Parathyroid adenoma (tissue), 2 donors: ENCODE results near the gene CDC26.

Experiments used
- H2AFZ ChIP-seq: fragments of 300-600 bp; sonication (generic); one replicate; pipeline ENCODE4 v1.7.0; 2017; ENCODE audit warnings: antibody characterized with exemption, mild to moderate bottlenecking
- H3K27ac ChIP-seq: fragments of 300-600 bp; sonication (generic); one replicate; pipeline ENCODE4 v1.7.0; 2017
- H3K27me3 ChIP-seq: fragments of 300-600 bp; sonication (generic); one replicate; pipeline ENCODE4 v1.7.0; 2017; ENCODE audit warnings: low read length; ENCODE audit not compliant: control insufficient read depth, insufficient read depth
- H3K36me3 ChIP-seq: fragments of 300-600 bp; sonication (generic); one replicate; pipeline ENCODE4 v1.7.0; 2017; ENCODE audit warnings: low read length; ENCODE audit not compliant: control insufficient read depth, insufficient read depth
- H3K4me1 ChIP-seq: fragments of 300-600 bp; sonication (generic); one replicate; pipeline ENCODE4 v1.7.0; 2017; ENCODE audit warnings: control low read depth
- H3K4me2 ChIP-seq: fragments of 300-600 bp; sonication (generic); one replicate; pipeline ENCODE4 v1.7.0; 2017; ENCODE audit warnings: low read length
- H3K4me3 ChIP-seq: fragments of 300-600 bp; sonication (generic); one replicate; pipeline ENCODE4 v1.7.0; 2017; ENCODE audit warnings: low read depth, low read length
- H3K79me2 ChIP-seq: fragments of 300-600 bp; sonication (generic); one replicate; pipeline ENCODE4 v1.7.0; 2017; ENCODE audit warnings: control low read depth
- H3K9ac ChIP-seq: fragments of 300-600 bp; sonication (generic); one replicate; pipeline ENCODE4 v1.7.0; 2017; ENCODE audit warnings: mild to moderate bottlenecking
- H3K9me3 ChIP-seq: fragments of 300-600 bp; sonication (generic); one replicate; pipeline ENCODE4 v1.7.0; 2017; ENCODE audit warnings: low read length; ENCODE audit not compliant: control insufficient read depth
- CTCF ChIP-seq: fragments of 300-600 bp; sonication (generic); IDR thresholded peaks from one replicate; pipeline ENCODE4 v1.7.0; 2017; ENCODE audit warnings: antibody characterized with exemption, mild to moderate bottlenecking
- donor health status: primary hyperparathyroidism.

The CDC26 gene

GRCh38 chr9:113317777-113318176 lies 42.4 kb upstream of the CDC26 start:
- no peak overlapping the region for H3K9ac ChIP-seq
- no peaks in the 10 kb centered on the region for H3K9me3 ChIP-seq
- no peak overlapping the region for H3K27ac ChIP-seq
- TF ChIP-seq CTCF, result peak; percentile 23
- no peaks in the 10 kb centered on the region for H3K79me2 ChIP-seq
- H2AFZ ChIP-seq, result no peak overlapping the region
- no peak overlapping the region for H3K4me3 ChIP-seq
- H3K4me2 ChIP-seq, result no peak overlapping the region
- H3K4me1 ChIP-seq, result peaks cover 40% of the 10 kb centered on the region
- no peaks in the 10 kb centered on the region for H3K27me3 ChIP-seq
- H3K36me3 ChIP-seq, result no peaks in the 10 kb centered on the region

- Histone ChIP-seq H3K4me2 (no peak overlapping the region), H3K27me3 (no peaks in the 10 kb centered on the region), H3K4me3 (no peak overlapping the region), H3K9ac (no peak overlapping the region), H2AFZ (no peak overlapping the region), H3K36me3 (no peaks in the 10 kb centered on the region), H3K4me1 (peaks cover 29% of the 10 kb centered on the region), H3K79me2 (no peaks in the 10 kb centered on the region), H3K9me3 (no peaks in the 10 kb centered on the region), H3K27ac (no peak overlapping the region)
- TF ChIP-seq CTCF, result no peak
Measured at GRCh38 chr9:113316030-113316429, 40.7 kb upstream of the CDC26 start.

- H2AFZ ChIP-seq, result no peak overlapping the region
- TF ChIP-seq CTCF, result no peak
- H3K4me1 ChIP-seq, result peaks cover 27% of the 10 kb centered on the region
- H3K9ac ChIP-seq, result no peak overlapping the region
- H3K9me3 ChIP-seq, result no peaks in the 10 kb centered on the region
- H3K36me3 ChIP-seq, result no peaks in the 10 kb centered on the region
- no peak overlapping the region for H3K4me3 ChIP-seq
- no peak overlapping the region for H3K4me2 ChIP-seq
- no peaks in the 10 kb centered on the region for H3K79me2 ChIP-seq
- H3K27ac ChIP-seq, result no peak overlapping the region
- H3K27me3 ChIP-seq, result no peaks in the 10 kb centered on the region
Measured at GRCh38 chr9:113315231-113315630, 39.9 kb upstream of the CDC26 start.

GRCh38 chr9:113313261-113313660 lies 37.9 kb upstream of the CDC26 start:
- H3K27ac ChIP-seq, result peak overlapping the region; percentile 36
- no peaks in the 10 kb centered on the region for H3K36me3 ChIP-seq
- no peak overlapping the region for H3K4me2 ChIP-seq
- no peak overlapping the region for H2AFZ ChIP-seq
- no peak for TF ChIP-seq CTCF
- peaks cover 15% of the 10 kb centered on the region for H3K4me1 ChIP-seq
- no peaks in the 10 kb centered on the region for H3K79me2 ChIP-seq
- no peaks in the 10 kb centered on the region for H3K9me3 ChIP-seq
- no peak overlapping the region for H3K4me3 ChIP-seq
- H3K9ac ChIP-seq, result no peak overlapping the region
- no peaks in the 10 kb centered on the region for H3K27me3 ChIP-seq

GRCh38 chr9:113311961-113312360 lies 36.6 kb upstream of the CDC26 start:
- H3K4me1 ChIP-seq, result peaks cover 12% of the 10 kb centered on the region
- H3K9ac ChIP-seq, result no peak overlapping the region
- H3K27ac ChIP-seq, result no peak overlapping the region
- no peaks in the 10 kb centered on the region for H3K36me3 ChIP-seq
- no peaks in the 10 kb centered on the region for H3K27me3 ChIP-seq
- H3K9me3 ChIP-seq, result no peaks in the 10 kb centered on the region
- H3K79me2 ChIP-seq, result no peaks in the 10 kb centered on the region
- no peak for TF ChIP-seq CTCF
- H2AFZ ChIP-seq, result no peak overlapping the region
- no peak overlapping the region for H3K4me3 ChIP-seq
- no peak overlapping the region for H3K4me2 ChIP-seq
